ENCODE data around the gene FAM177B. TPM values are rescaled to one million over a fixed set of nuclear protein-coding genes. Genes with fewer than 3 reads are reported as not detected.

The FAM177B gene
- total and polyA plus RNA-seq, 4 donors, result 0.09 to 0.17 TPM; not detected in 2

DNA sequence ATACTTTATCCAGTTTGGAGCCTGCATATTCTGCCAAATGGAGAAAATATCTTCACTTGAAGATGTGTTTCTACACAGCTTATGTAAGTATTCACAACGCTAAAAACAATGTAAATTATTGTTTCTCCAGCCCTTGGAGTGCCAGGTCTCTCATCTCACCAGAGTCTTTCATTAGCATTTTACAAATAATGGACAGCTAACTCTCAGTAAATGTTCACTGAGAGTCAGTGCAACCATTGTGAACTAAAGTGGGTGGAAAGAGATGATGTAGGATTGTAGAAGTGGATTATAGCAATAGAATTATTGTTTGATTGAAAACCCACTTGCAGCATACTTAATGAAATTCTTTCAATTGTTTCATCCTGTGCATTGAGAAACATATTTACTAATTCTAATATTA lies 8.3 kb upstream of the FAM177B start:
- TF ChIP-seq ZBTB33 (IDR thresholded peaks at IDR 0.05) (no peak), TAF1 (conservative IDR thresholded peaks at IDR 0.05) (no peak), NR2F2 (IDR thresholded peaks at IDR 0.05) (no peak), GABPA (IDR thresholded peaks at IDR 0.05 in 1 of 2, conservative IDR thresholded peaks at IDR 0.05 in 1 of 2) (no peak), EGR1 (IDR thresholded peaks at IDR 0.05; ENCODE audit: low read depth in 2 of 2) (no peak), FOXA2 (IDR thresholded peaks at IDR 0.05) (no peak), HNF4A (conservative IDR thresholded peaks at IDR 0.05) (no peak), HNF4G (IDR thresholded peaks at IDR 0.05) (no peak), JUND (IDR thresholded peaks at IDR 0.05) (no peak), YY1 (IDR thresholded peaks at IDR 0.05) (no peak), RAD21 (IDR thresholded peaks at IDR 0.05) (no peak), FOXA1 (IDR thresholded peaks at IDR 0.05) (no peak), RXRA (IDR thresholded peaks at IDR 0.05) (no peak), SP1 (IDR thresholded peaks at IDR 0.05) (no peak)
- TF ChIP-seq, protein P1, sequence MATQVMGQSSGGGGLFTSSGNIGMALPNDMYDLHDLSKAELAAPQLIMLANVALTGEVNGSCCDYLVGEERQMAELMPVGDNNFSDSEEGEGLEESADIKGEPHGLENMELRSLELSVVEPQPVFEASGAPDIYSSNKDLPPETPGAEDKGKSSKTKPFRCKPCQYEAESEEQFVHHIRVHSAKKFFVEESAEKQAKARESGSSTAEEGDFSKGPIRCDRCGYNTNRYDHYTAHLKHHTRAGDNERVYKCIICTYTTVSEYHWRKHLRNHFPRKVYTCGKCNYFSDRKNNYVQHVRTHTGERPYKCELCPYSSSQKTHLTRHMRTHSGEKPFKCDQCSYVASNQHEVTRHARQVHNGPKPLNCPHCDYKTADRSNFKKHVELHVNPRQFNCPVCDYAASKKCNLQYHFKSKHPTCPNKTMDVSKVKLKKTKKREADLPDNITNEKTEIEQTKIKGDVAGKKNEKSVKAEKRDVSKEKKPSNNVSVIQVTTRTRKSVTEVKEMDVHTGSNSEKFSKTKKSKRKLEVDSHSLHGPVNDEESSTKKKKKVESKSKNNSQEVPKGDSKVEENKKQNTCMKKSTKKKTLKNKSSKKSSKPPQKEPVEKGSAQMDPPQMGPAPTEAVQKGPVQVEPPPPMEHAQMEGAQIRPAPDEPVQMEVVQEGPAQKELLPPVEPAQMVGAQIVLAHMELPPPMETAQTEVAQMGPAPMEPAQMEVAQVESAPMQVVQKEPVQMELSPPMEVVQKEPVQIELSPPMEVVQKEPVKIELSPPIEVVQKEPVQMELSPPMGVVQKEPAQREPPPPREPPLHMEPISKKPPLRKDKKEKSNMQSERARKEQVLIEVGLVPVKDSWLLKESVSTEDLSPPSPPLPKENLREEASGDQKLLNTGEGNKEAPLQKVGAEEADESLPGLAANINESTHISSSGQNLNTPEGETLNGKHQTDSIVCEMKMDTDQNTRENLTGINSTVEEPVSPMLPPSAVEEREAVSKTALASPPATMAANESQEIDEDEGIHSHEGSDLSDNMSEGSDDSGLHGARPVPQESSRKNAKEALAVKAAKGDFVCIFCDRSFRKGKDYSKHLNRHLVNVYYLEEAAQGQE (IDR thresholded peaks at IDR 0.05), result no peak
- TF ChIP-seq, protein P2, sequence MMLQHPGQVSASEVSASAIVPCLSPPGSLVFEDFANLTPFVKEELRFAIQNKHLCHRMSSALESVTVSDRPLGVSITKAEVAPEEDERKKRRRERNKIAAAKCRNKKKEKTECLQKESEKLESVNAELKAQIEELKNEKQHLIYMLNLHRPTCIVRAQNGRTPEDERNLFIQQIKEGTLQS (IDR thresholded peaks at IDR 0.05), result no peak
- Histone ChIP-seq H3K4me1 (ENCODE audit: control insufficient read depth in 4 of 4, insufficient read depth in 4 of 4, low read length in 3 of 4) (no peaks in the 10 kb centered on the region), H3K9ac (ENCODE audit: low read depth in 1 of 2, low read length in 2 of 2) (no peak overlapping the region), H3K27me3 (ENCODE audit: control insufficient read depth in 4 of 4, insufficient read depth in 4 of 4, low read length in 3 of 4) (no peaks in the 10 kb centered on the region), H3K4me3 (ENCODE audit: low read depth in 1 of 3, low read length in 3 of 3) (no peak overlapping the region), H3K9me3 (ENCODE audit: control insufficient read depth in 4 of 4, low read length in 3 of 4) (no peaks in the 10 kb centered on the region), H3K27ac (ENCODE audit: low read depth in 1 of 2, low read length in 2 of 2) (no peak overlapping the region), H3K36me3 (ENCODE audit: control insufficient read depth in 4 of 4, insufficient read depth in 3 of 4, low read depth in 1 of 4, low read length in 3 of 4) (peaks cover 11 to 85% (median 82%) of the 10 kb centered on the region in 4 donors)
- 94% methylated on average over 1 of the region's 1 CpG for WGBS
- no peak for DNase-seq (ENCODE audit: low spot score)

DNA sequence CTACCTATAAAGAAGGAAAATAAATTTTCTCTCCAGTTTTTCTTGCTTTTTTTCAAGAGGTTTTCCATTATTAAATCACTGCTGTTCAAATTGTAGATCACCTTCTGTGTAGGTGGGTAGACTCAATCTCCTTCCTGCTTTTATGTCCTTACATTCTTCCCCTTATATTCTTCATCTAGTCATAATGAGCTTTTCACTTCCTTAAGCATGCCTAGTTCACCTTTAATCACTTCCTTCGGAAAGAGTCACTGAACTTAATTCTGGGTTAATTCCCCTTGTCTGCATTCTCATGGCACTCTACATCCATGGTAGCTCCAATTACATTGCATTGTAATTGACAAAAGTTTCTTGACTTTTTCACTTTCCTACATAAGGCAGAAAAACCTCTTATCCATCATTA lies 6.1 kb upstream of the FAM177B start:
- H3K4me1 ChIP-seq (ENCODE audit: control insufficient read depth in 4 of 4, insufficient read depth in 4 of 4, low read length in 3 of 4), result no peaks in the 10 kb centered on the region
- 89% methylated on average over 1 of the region's 1 CpG for WGBS
- H3K36me3 ChIP-seq (ENCODE audit: control insufficient read depth in 4 of 4, insufficient read depth in 3 of 4, low read depth in 1 of 4, low read length in 3 of 4), result peaks cover 7 to 89% (median 76%) of the 10 kb centered on the region in 4 donors
- DNase-seq (ENCODE audit: low spot score), result no peak
- H3K27ac ChIP-seq (ENCODE audit: low read depth in 1 of 2, low read length in 2 of 2), result no peak overlapping the region
- H3K9me3 ChIP-seq (ENCODE audit: control insufficient read depth in 4 of 4, low read length in 3 of 4), result no peaks in the 10 kb centered on the region
- TF ChIP-seq CTCF (IDR thresholded peaks at IDR 0.05; ENCODE audit: low read depth, low read length, missing input control) (no peak), FOXA1 (IDR thresholded peaks at IDR 0.05) (no peak), FOXA2 (IDR thresholded peaks at IDR 0.05) (no peak), RXRA (IDR thresholded peaks at IDR 0.05) (no peak), ZBTB33 (IDR thresholded peaks at IDR 0.05) (no peak), NR2F2 (IDR thresholded peaks at IDR 0.05) (no peak)
- TF ChIP-seq, protein P3, sequence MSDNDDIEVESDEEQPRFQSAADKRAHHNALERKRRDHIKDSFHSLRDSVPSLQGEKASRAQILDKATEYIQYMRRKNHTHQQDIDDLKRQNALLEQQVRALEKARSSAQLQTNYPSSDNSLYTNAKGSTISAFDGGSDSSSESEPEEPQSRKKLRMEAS (IDR thresholded peaks at IDR 0.05), result no peak
- TF ChIP-seq, protein P1 (IDR thresholded peaks at IDR 0.05), result no peak
- no peak overlapping the region for H3K4me3 ChIP-seq (ENCODE audit: low read depth in 1 of 3, low read length in 3 of 3)
- no peaks in the 10 kb centered on the region for H3K27me3 ChIP-seq (ENCODE audit: control insufficient read depth in 4 of 4, insufficient read depth in 4 of 4, low read length in 3 of 4)
- no peak overlapping the region for H3K9ac ChIP-seq (ENCODE audit: low read depth in 1 of 2, low read length in 2 of 2)

All from liver (tissue), 9 donors.